NCI-H146 (cell line): ENCODE measurements around the gene STRIP2.

ENCODE experiments used
- DNase-seq: peaks from one replicate; lab custom pipeline; 2025; lab: John Stamatoyannopoulos, UW

The STRIP2 gene

GRCh38 chr7:129497156-129497555, 62.9 kb downstream of the STRIP2 start:
- no peak for DNase-seq

- DNase-seq, result no peak
These were observed 63.8 kb downstream of the STRIP2 start for GRCh38 chr7:129498021-129498420.

GRCh38 chr7:129499999-129500398, 65.8 kb downstream of the STRIP2 start:
- DNase-seq, result no peak

- DNase-seq, result peak; percentile 89
These were observed 67.8 kb downstream of the STRIP2 start, which contains the start of gene SMKR1 for GRCh38 chr7:129501760-129502707. Gene SMKR1 (plus strand): TSS chr7:129502531. CDS start chr7:129502825, 294 bp downstream.

GRCh38 chr7:129502708-129503685, 68.8 kb downstream of the STRIP2 start:
- peak; percentile 63 for DNase-seq

GRCh38 chr7:129503725-129504124, 69.5 kb downstream of the STRIP2 start:
- DNase-seq, result no peak

GRCh38 chr7:129512192-129512591, 78.0 kb downstream of the STRIP2 start:
- no peak for DNase-seq

- no peak for DNase-seq
These were observed 79.3 kb downstream of the STRIP2 start for GRCh38 chr7:129513546-129513945.

GRCh38 chr7:129514683-129515082, 80.5 kb downstream of the STRIP2 start:
- DNase-seq, result no peak

- no peak for DNase-seq
These were observed 81.1 kb downstream of the STRIP2 start for GRCh38 chr7:129515381-129515780.

- DNase-seq, result no peak
These were observed 83.7 kb downstream of the STRIP2 start for GRCh38 chr7:129517931-129518330.

GRCh38 chr7:129519464-129519863, 85.2 kb downstream of the STRIP2 start:
- DNase-seq, result no peak

- DNase-seq, result no peak
These were observed 88.1 kb downstream of the STRIP2 start for GRCh38 chr7:129522088-129522970.

GRCh38 chr7:129522971-129523340, 88.7 kb downstream of the STRIP2 start:
- DNase-seq, result no peak

GRCh38 chr7:129523924-129524323, 89.7 kb downstream of the STRIP2 start:
- peak; percentile 91 for DNase-seq

GRCh38 chr7:129524405-129524804, 90.2 kb downstream of the STRIP2 start:
- DNase-seq, result peak; percentile 90

GRCh38 chr7:129525225-129525862, 91.1 kb downstream of the STRIP2 start:
- no peak for DNase-seq

- no peak for DNase-seq
These were observed 95.4 kb downstream of the STRIP2 start for GRCh38 chr7:129529643-129530042.

GRCh38 chr7:129530795-129531391, 96.7 kb downstream of the STRIP2 start:
- no peak for DNase-seq

- no peak for DNase-seq
These were observed 97.5 kb downstream of the STRIP2 start for GRCh38 chr7:129531721-129532120.

GRCh38 chr7:129532375-129532774, 98.1 kb downstream of the STRIP2 start:
- DNase-seq, result no peak
